GM18505 (cell line): ENCODE data around the gene OR6M1.

Experiments used
- ATAC-seq: cut with Tn5 transposase; IDR thresholded peaks from one replicate; pipeline ENCODE4 v1.9.1; 2021; ENCODE audit not compliant: unreplicated experiment
- POLR2A ChIP-seq: IDR thresholded peaks from 4 replicates; pipeline ENCODE4 v1.6.1; 2011; ENCODE audit warnings: borderline replicate concordance; ENCODE audit not compliant: insufficient read depth, insufficient read length; ENCODE audit errors: extremely low read depth

OR6M1 gene

DNA sequence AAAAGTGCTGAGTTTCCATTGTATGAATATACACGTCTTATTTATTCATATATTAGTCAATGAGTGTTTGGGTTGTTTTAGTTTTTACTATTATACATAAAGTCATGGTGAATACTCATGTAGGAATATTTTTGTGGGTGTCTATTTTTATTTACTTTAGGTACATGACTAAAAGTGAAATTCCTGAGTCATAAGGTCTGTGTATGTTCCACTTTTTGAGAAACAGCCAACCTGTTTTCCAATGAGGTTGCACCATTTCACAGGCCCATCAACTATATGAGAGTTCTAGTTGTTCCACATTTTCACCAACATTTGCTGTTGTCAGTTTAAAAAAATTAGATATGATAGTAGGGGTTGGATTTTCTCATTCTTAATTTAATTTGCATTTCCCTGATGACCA lies 45.3 kb downstream of the OR6M1 start:
- TF ChIP-seq POLR2A, result no peak
- ATAC-seq, result peak; percentile 88

DNA sequence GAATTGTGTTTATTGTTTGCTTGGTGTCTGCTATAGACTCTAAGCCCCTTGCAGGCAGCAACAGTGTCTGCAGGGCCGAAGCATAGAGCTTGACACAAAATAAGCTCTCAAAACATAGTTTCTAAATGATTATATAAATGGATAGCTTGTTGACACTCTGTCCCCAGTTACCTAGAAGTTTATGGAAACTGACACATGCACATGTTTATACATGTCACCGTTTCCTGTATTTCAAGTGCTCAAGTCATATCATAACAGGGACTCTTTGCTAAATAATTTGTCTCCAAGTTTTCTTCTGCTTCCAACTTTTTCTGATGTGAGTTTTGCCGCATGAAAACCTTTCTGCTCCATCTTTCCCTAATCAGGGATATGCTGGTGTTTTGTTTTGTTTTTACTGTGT lies 48.2 kb downstream of the OR6M1 start:
- ATAC-seq, result no peak
- no peak for TF ChIP-seq POLR2A

DNA sequence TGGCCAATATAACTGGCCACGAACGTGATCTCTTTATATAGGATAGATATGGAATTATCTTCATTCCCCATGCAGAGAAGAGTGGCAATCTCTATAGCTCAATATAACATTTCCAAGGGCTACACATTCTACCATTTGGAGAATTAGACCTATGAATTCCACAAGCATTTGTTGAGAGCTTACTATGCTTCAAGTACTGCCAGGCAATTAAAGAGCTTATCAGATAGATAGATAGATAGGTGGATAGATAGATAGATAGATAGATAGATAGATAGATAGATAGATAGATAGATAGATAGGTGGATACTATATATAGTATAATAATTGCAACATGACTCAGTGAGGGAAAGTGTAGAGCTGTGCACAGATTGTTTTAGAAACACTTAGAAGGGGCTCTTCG lies 50.3 kb downstream of the OR6M1 start:
- TF ChIP-seq POLR2A, result no peak
- no peak for ATAC-seq
